Muscle layer of colon (tissue), 2 donors: ENCODE measurements around the gene TANC1.

ENCODE experiments used
- H3K27ac ChIP-seq: one replicate; pipeline ENCODE4 v1.7.0; 2013; ENCODE audit warnings: low read depth, mild to moderate bottlenecking, low read length, moderate library complexity
- H3K27me3 ChIP-seq, 2 donors: one replicate each; pipeline ENCODE4 v1.7.0; 2013; ENCODE audit warnings: low read length in 2 of 2, mild to moderate bottlenecking in 2 of 2; ENCODE audit not compliant: insufficient read depth in 2 of 2, control insufficient read depth in 1 of 2
- H3K36me3 ChIP-seq: one replicate; pipeline ENCODE4 v1.7.0; 2013; ENCODE audit warnings: mild to moderate bottlenecking, low read length; ENCODE audit not compliant: insufficient read depth
- H3K4me1 ChIP-seq: one replicate; pipeline ENCODE4 v1.7.0; 2013; ENCODE audit warnings: mild to moderate bottlenecking, low read length; ENCODE audit not compliant: insufficient read depth
- H3K4me3 ChIP-seq, 2 donors: one replicate each; pipeline ENCODE4 v1.7.0; 2013; ENCODE audit warnings: low read length in 2 of 2, low read depth in 1 of 2, mild to moderate bottlenecking in 1 of 2, moderate library complexity in 1 of 2
- H3K9ac ChIP-seq: one replicate; pipeline ENCODE4 v1.7.0; 2013; ENCODE audit warnings: low read length
- H3K9me3 ChIP-seq: one replicate; pipeline ENCODE4 v1.7.0; 2013; ENCODE audit warnings: mild to moderate bottlenecking, low read length
- donor health status: abdominal sarcoma.
- donor health status: Adenocarcinoma of cecum.

Gene TANC1

DNA sequence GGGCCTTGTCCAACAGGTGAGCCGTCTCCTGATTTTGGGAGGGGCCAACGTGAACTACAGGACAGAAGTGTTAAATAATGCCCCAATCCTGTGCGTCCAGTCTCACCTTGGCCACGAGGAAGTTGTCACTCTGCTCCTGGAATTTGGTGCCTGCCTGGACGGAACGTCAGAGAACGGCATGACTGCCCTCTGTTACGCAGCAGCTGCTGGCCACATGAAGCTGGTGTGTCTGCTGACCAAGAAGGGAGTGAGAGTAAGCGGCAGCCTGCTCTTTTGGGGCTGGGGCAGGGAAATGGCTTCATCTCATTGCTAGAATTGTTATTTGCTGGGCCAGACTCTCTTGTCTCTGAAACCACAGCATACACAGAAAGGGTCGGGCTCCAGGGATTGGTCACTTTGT, 225.8 kb downstream of the TANC1 start:
- Histone ChIP-seq H3K36me3 (peaks cover 45% of the 10 kb centered on the region), H3K4me1 (no peaks in the 10 kb centered on the region), H3K9ac (no peak overlapping the region), H3K27ac (no peak overlapping the region), H3K27me3 (no peaks in the 10 kb centered on the region), H3K4me3 (no peak overlapping the region), H3K9me3 (no peaks in the 10 kb centered on the region)

- Histone ChIP-seq H3K36me3 (peaks cover 45% of the 10 kb centered on the region), H3K27ac (no peak overlapping the region), H3K4me3 (no peak overlapping the region), H3K9me3 (no peaks in the 10 kb centered on the region), H3K9ac (no peak overlapping the region), H3K4me1 (peaks cover 3% of the 10 kb centered on the region), H3K27me3 (no peaks in the 10 kb centered on the region)
These were observed 227.3 kb downstream of the TANC1 start for GRCh38 chr2:159195697-159196096.

DNA sequence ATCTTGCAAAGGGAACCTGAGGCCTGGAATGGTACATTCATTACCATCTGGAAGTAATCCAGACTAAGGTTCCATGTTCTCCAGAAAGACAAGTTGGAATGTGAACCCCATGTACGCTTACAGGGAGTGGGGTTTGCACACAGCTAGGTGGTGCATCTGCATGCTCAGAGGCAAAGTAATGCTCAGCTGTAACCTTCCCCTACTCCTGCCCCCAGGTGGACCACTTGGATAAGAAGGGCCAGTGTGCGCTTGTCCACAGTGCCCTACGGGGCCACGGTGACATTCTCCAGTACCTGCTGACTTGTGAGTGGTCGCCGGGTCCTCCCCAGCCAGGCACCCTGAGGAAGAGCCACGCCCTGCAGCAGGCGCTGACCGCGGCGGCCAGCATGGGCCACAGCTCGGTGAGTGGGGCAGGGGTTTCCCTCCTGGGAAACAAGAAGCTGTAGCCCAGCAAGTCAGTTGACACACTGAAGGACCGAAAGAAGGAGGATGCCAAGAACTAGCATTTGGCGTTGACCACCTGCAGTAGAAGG, 228.0 kb downstream of the TANC1 start:
- Histone ChIP-seq H3K36me3 (peaks cover 45% of the 10 kb centered on the region), H3K4me3 (no peak overlapping the region), H3K9ac (no peak overlapping the region), H3K9me3 (no peaks in the 10 kb centered on the region), H3K27ac (no peak overlapping the region), H3K27me3 (no peaks in the 10 kb centered on the region), H3K4me1 (peaks cover 11% of the 10 kb centered on the region)

DNA sequence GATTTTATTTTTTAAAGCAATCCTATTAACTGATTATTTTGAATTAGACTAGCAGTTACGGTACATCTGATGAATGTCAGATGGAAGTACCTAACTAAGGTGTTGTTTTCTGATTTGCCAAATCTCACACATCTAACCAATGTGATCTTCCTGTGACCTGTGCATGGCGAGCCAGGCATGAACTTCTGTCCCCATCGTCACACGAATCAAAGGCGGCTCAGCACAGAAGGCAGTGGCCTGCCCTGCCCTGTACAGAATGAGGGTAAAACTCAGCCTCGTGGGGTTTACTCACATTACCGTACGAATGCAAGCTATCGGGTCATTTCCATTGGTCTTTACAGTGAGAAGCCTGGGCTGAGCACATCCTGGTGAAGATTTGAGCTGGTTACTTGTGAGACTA, 230.8 kb downstream of the TANC1 start:
- Histone ChIP-seq H3K27me3 (no peaks in the 10 kb centered on the region), H3K36me3 (peaks cover 45% of the 10 kb centered on the region), H3K9ac (no peak overlapping the region), H3K4me3 (no peak overlapping the region), H3K4me1 (peaks cover 26% of the 10 kb centered on the region), H3K27ac (no peak overlapping the region), H3K9me3 (no peaks in the 10 kb centered on the region)

DNA sequence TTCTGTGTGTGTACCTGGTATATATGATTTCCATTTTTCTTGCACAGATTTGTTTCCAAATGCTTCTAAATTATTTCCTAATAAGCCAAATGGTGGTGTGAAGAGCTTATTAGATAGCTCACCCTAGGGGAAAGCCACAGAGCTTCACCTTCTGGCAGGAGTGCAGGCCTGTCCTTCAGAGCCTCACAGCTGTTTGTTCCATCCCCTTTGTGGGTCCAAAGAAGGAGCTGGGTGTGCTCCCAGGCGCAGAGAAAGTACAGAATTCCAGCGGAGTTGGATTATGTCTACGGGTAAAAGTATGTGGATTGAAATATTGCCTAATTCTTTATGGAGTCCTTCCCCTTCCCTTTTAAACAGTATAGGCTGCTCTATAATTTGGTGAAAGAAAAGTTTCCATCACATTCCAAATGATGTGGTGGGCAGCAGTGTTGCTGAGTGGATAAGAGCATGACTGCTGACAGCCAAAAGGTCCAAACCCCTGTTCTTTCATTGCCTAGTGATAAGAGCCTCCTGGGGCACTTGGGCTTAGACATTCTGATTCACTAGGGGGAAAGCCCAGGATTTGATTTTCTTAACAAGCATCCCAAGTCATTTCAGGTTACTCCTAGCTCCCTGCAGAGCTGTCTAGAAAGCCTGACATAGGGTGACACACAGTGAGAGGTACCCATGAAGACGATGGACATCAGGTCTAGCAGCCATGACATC, 231.5 kb downstream of the TANC1 start:
- no peak overlapping the region for H3K4me3 ChIP-seq
- no peaks in the 10 kb centered on the region for H3K9me3 ChIP-seq
- no peak overlapping the region for H3K9ac ChIP-seq
- no peaks in the 10 kb centered on the region for H3K27me3 ChIP-seq
- H3K4me1 ChIP-seq: peaks cover 26% of the 10 kb centered on the region
- H3K36me3 ChIP-seq: peaks cover 44% of the 10 kb centered on the region
- H3K27ac ChIP-seq: no peak overlapping the region

GRCh38 chr2:159200498-159200897, 232.1 kb downstream of the TANC1 start:
- H3K27me3 ChIP-seq: no peaks in the 10 kb centered on the region
- peaks cover 26% of the 10 kb centered on the region for H3K4me1 ChIP-seq
- no peak overlapping the region for H3K9ac ChIP-seq
- no peak overlapping the region for H3K4me3 ChIP-seq
- H3K36me3 ChIP-seq: peaks cover 40% of the 10 kb centered on the region
- no peaks in the 10 kb centered on the region for H3K9me3 ChIP-seq
- no peak overlapping the region for H3K27ac ChIP-seq

DNA sequence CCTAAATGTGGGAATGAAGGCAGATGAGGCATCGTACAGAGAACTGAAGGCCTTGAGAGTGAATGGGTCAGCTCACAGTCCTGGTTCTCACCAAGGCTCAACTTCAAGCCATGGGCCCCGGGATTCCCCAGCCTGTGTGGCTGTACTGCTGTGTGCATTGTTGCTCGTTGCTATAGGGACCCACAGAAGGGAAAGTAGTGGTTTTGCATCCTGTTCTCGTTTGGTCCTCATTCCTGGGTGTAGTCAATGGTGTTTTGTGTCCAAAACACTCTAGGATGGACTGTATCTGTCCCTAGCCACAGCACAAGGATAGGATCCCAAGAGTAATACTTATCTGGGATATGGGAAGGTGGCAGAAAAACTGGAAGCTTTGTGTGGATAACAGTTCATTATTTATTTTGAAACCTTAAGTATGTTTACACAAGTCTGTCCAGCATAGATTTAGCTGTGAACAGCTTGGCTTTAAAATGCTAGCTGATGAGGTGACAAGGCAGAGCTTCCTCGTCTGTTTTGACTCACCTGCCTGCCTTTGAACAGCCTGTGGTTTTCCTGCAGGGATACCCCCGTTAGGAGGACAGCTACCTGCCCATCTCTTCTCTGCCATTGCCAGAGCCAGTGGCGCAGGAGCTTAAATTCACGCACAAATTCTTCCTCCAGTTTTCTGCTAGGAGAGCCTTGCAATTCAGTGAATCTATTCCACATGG, 233.1 kb downstream of the TANC1 start:
- peak overlapping the region; percentile 3 for H3K27ac ChIP-seq
- no peaks in the 10 kb centered on the region for H3K9me3 ChIP-seq
- H3K27me3 ChIP-seq: no peaks in the 10 kb centered on the region
- no peak overlapping the region for H3K4me3 ChIP-seq
- no peak overlapping the region for H3K9ac ChIP-seq
- peaks cover 26% of the 10 kb centered on the region for H3K4me1 ChIP-seq
- H3K36me3 ChIP-seq: peaks cover 35% of the 10 kb centered on the region

DNA sequence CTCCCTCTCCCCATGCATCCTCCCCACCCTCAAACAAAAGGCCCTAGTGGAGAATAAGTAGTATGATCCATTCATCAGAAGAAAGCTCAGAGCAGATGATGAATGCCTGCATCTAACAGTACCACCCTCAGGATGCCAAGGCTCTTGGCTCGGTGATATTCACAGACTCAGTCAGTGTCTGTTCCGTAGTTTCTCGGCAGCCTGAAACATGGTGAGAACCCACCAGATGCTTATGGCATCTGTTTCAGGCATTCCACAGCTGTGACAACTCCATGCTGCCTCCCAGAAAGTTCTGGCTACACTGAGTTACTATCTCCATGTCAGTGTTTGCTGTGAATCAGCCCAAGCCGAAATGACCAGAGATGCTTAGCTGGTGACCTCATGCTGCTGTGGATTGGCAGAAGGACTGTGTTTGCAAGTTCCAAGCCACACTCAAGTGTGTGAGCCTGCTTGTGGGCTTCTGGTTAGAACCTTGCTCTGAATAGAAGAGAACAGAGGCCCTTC, 234.2 kb downstream of the TANC1 start:
- Histone ChIP-seq H3K36me3 (peaks cover 24% of the 10 kb centered on the region), H3K9me3 (no peaks in the 10 kb centered on the region), H3K4me3 (no peak overlapping the region), H3K4me1 (peaks cover 26% of the 10 kb centered on the region), H3K27me3 (no peaks in the 10 kb centered on the region), H3K9ac (no peak overlapping the region), H3K27ac (no peak overlapping the region)

- Histone ChIP-seq H3K4me1 (peaks cover 26% of the 10 kb centered on the region), H3K4me3 (no peak overlapping the region), H3K36me3 (peaks cover 12% of the 10 kb centered on the region), H3K9ac (no peak overlapping the region), H3K27ac (no peak overlapping the region), H3K27me3 (no peaks in the 10 kb centered on the region), H3K9me3 (no peaks in the 10 kb centered on the region)
These were observed 236.1 kb downstream of the TANC1 start for GRCh38 chr2:159204381-159205144.

- H3K27me3 ChIP-seq: no peaks in the 10 kb centered on the region
- peaks cover 13% of the 10 kb centered on the region for H3K36me3 ChIP-seq
- H3K4me1 ChIP-seq: peaks cover 11% of the 10 kb centered on the region
- no peak overlapping the region for H3K9ac ChIP-seq
- H3K27ac ChIP-seq: no peak overlapping the region
- H3K4me3 ChIP-seq: no peak overlapping the region
- no peaks in the 10 kb centered on the region for H3K9me3 ChIP-seq
These were observed 238.4 kb downstream of the TANC1 start for GRCh38 chr2:159206736-159207380.

DNA sequence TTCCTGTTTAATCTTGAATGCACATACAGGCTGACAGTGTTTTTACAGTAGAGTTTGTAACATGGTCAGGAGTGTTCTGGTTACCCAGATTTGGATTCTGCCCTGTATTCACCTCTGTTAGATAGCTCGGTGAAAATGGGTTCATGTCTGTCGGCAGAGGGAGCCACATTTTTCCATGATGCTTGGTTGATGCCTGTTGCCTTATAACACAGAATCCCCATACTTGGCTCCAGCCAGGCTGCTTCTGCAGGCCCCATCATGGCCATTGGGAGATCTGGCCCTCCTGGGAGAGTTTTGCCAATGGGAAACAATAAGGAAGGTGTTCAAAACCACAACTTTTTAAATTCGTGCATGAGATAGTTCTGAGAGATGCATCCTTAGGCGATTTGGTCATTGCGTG, 240.0 kb downstream of the TANC1 start:
- Histone ChIP-seq H3K36me3 (peaks cover 18% of the 10 kb centered on the region), H3K4me3 (no peak overlapping the region), H3K27me3 (no peaks in the 10 kb centered on the region), H3K9ac (no peak overlapping the region), H3K27ac (no peak overlapping the region), H3K4me1 (no peaks in the 10 kb centered on the region), H3K9me3 (no peaks in the 10 kb centered on the region)
